Measurements from ENCODE around the gene GRID1. TPM values are rescaled to one million over a fixed set of nuclear protein-coding genes. Genes with fewer than 3 reads are reported as not detected.

Gene GRID1
- total RNA-seq, 3 donors from 2014 or later = 2.3 to 8.5 (median 5.9) TPM

GRCh38 chr10:86045896-86046295, 320.7 kb downstream of the GRID1 start:
- TF ChIP-seq POLR2A (IDR thresholded peaks at IDR 0.05) (no peak), POLR2AphosphoS5 (IDR thresholded peaks at IDR 0.05) (no peak)
- TF ChIP-seq, protein P1, sequence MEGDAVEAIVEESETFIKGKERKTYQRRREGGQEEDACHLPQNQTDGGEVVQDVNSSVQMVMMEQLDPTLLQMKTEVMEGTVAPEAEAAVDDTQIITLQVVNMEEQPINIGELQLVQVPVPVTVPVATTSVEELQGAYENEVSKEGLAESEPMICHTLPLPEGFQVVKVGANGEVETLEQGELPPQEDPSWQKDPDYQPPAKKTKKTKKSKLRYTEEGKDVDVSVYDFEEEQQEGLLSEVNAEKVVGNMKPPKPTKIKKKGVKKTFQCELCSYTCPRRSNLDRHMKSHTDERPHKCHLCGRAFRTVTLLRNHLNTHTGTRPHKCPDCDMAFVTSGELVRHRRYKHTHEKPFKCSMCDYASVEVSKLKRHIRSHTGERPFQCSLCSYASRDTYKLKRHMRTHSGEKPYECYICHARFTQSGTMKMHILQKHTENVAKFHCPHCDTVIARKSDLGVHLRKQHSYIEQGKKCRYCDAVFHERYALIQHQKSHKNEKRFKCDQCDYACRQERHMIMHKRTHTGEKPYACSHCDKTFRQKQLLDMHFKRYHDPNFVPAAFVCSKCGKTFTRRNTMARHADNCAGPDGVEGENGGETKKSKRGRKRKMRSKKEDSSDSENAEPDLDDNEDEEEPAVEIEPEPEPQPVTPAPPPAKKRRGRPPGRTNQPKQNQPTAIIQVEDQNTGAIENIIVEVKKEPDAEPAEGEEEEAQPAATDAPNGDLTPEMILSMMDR (IDR thresholded peaks at IDR 0.05) = no peak
- Histone ChIP-seq H3K9me3 (peaks cover 0 to 3% of the 10 kb centered on the region in 2 donors), H3K4me1 (no peaks in the 10 kb centered on the region), H3K27me3 (no peaks in the 10 kb centered on the region), H3K4me3 (no peak overlapping the region), H3K27ac (no peak overlapping the region), H3K36me3 (no peaks in the 10 kb centered on the region)
- no peak for DNase-seq (ENCODE audit: low spot score in 2 of 2)
- intact Hi-C loops (cut with DNase I; ENCODE audit: low total_unique reads) = no loop called here

GRCh38 chr10:86044029-86044428, 322.6 kb downstream of the GRID1 start:
- no peak overlapping the region for H3K4me3 ChIP-seq

DNA sequence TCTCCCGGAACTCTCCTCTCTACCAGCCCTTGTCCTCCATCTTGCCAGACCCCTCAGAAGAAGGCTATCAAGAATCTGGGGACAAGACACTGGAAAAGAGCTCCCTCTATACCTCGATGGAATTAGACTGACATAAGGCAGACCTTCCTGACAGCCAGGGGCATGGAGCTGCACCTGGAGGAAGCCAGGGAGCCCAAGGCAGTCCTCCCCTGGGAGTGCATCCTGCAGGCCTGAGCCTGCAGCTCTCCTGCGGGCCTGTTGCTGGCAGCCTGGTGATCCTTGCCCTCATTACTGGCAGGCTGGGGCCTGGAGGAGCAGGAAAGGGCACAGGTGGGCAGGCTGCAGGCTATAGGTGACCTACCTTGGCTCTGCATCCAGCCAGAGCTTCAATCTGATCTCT, 323.4 kb downstream of the GRID1 start:
- no peak overlapping the region for H3K4me3 ChIP-seq
- TF ChIP-seq POLR2AphosphoS5 (IDR thresholded peaks at IDR 0.05) (no peak), POLR2A (IDR thresholded peaks at IDR 0.05) (no peak)
- TF ChIP-seq, protein P1 (IDR thresholded peaks at IDR 0.05) = no peak
- no peak overlapping the region for H3K27ac ChIP-seq
- no peaks in the 10 kb centered on the region for H3K36me3 ChIP-seq
- H3K27me3 ChIP-seq = no peaks in the 10 kb centered on the region
- no peak for DNase-seq (ENCODE audit: low spot score in 2 of 2)
- no peaks in the 10 kb centered on the region for H3K9me3 ChIP-seq
- intact Hi-C loops (cut with DNase I; ENCODE audit: low total_unique reads) = no loop called here
- H3K4me1 ChIP-seq = no peaks in the 10 kb centered on the region

More at GRCh38 chr10:86044029-86044428, 322.6 kb downstream of the GRID1 start:
- H3K4me1 ChIP-seq = no peaks in the 10 kb centered on the region
- no peaks in the 10 kb centered on the region for H3K27me3 ChIP-seq
- no peak for TF ChIP-seq POLR2A (IDR thresholded peaks at IDR 0.05)
- TF ChIP-seq POLR2AphosphoS5 (IDR thresholded peaks at IDR 0.05) = no peak
- TF ChIP-seq, protein P1 (IDR thresholded peaks at IDR 0.05) = no peak
- no peaks in the 10 kb centered on the region for H3K9me3 ChIP-seq
- intact Hi-C loops (cut with DNase I; ENCODE audit: low total_unique reads) = no loop called here
- DNase-seq (ENCODE audit: low spot score in 2 of 2) = no peak
- no peaks in the 10 kb centered on the region for H3K36me3 ChIP-seq
- H3K27ac ChIP-seq = no peak overlapping the region

- Histone ChIP-seq H3K36me3 (no peaks in the 10 kb centered on the region), H3K9me3 (no peaks in the 10 kb centered on the region), H3K27ac (no peak overlapping the region), H3K27me3 (no peaks in the 10 kb centered on the region), H3K4me1 (no peaks in the 10 kb centered on the region), H3K4me3 (no peak overlapping the region)
- TF ChIP-seq POLR2A (IDR thresholded peaks at IDR 0.05) (no peak), POLR2AphosphoS5 (IDR thresholded peaks at IDR 0.05) (no peak)
- TF ChIP-seq, protein P1 (IDR thresholded peaks at IDR 0.05) = no peak
- no peak for DNase-seq (ENCODE audit: low spot score in 2 of 2)
- intact Hi-C loops (cut with DNase I; ENCODE audit: low total_unique reads) = no loop called here
Observed at GRCh38 chr10:86042161-86042560, 324.4 kb downstream of the GRID1 start.

- Histone ChIP-seq H3K36me3 (no peaks in the 10 kb centered on the region), H3K27me3 (no peaks in the 10 kb centered on the region), H3K4me3 (no peak overlapping the region), H3K4me1 (no peaks in the 10 kb centered on the region), H3K27ac (no peak overlapping the region), H3K9me3 (no peaks in the 10 kb centered on the region)
- intact Hi-C loops (cut with DNase I; ENCODE audit: low total_unique reads) = no loop called here
- DNase-seq (ENCODE audit: low spot score in 2 of 2) = no peak
- TF ChIP-seq POLR2A (IDR thresholded peaks at IDR 0.05) = no peak
- TF ChIP-seq POLR2AphosphoS5 (IDR thresholded peaks at IDR 0.05) = no peak
- TF ChIP-seq, protein P1 (IDR thresholded peaks at IDR 0.05) = no peak
Observed at GRCh38 chr10:86041116-86041515, 325.5 kb downstream of the GRID1 start.

All from breast epithelium (tissue), 4 donors.